ENCODE measurements around the gene TRIP13.
"Not testable (repeated sequence)": the region's sequence is repeated elsewhere in the genome, so short reads cannot be mapped to it uniquely, and the experiment has no call there.

The TRIP13 gene, protein sequence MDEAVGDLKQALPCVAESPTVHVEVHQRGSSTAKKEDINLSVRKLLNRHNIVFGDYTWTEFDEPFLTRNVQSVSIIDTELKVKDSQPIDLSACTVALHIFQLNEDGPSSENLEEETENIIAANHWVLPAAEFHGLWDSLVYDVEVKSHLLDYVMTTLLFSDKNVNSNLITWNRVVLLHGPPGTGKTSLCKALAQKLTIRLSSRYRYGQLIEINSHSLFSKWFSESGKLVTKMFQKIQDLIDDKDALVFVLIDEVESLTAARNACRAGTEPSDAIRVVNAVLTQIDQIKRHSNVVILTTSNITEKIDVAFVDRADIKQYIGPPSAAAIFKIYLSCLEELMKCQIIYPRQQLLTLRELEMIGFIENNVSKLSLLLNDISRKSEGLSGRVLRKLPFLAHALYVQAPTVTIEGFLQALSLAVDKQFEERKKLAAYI

DNA sequence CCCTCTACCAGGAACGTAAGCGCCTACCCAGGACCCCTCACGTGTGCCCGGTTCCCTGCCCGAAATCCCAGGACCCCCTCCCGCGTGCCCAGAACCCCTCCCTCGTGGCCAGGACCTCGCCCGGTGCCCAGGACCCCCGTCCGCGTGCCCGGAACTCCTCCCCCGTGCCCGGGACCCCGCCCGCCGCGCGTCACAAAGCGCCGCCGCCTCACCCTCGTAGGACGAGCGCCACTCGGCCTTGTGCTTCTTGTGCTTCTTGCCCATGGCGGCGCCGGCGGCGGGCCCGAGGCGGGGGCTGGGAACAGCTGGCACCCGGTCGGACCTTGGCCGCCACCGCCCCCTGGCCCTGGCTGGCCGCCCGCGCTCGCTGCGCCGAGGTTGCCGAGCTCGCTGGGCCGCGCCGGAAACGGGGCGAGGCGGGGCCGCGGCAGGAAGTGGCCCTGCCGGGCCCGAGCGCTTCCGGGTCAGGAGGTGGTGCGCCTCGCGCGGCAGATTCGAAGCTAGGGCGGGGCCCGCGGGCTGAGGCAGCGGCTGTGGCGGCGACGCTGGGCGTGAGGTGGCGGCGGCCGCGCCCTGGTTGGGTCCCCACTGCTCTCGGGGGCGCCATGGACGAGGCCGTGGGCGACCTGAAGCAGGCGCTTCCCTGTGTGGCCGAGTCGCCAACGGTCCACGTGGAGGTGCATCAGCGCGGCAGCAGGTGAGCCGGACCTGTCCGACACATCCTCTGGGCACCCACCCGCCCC, at the start of gene TRIP13, which contains the start of gene BRD9:
TRIP13 (plus strand) TSS at position 491 of the 743 bp plus-strand sequence; CDS start at position 606, 115 bp downstream.
BRD9 (minus strand) TSS at position 408 of the 743 bp plus-strand sequence; CDS start at position 264, 144 bp downstream.
- peak; percentile 12 for DNase-seq (ENCODE audit: low read depth)

DNA sequence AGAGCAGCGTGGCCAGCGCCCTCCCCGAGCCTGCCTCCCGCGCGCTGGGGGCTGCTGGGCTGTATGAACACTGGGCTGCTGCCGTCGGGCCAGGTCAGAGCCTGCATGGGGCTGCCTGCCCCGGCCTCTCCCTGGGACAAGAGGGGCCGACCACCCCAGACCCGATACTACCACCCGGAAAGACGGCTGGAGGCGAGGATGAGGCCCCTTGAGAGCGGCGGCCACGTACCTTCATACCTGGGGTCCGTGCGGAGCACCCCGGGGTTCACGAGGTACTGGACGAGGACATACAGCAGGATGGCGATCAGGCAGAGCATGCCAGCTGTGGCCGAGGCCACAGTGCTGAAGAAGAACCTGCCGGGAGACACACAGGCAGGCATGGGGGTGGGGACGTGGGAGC, 49.3 kb upstream of the TRIP13 start:
- not testable (repeated sequence) for DNase-seq (ENCODE audit: low read depth)

DNA sequence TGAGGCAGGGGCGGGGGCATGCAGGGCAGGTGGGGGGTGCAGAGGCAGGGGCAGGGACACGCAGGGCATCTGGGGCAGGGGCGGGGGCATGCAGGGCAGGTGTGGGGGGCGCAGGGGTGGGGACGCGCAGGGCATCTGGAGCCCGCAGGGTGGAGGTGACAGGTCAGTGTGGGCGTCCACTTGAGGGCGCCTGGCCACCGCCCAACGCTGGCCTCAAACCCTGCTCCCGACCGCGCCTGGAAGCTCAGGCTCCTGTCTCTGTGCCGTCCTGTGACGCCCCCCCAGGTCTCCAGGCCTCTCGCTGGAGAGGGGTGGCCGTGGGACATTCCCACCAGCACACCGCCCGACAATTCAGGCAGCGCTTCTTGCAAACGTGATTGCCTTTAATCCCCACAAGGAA, 48.8 kb upstream of the TRIP13 start:
- not testable (repeated sequence) for DNase-seq (ENCODE audit: low read depth)

DNA sequence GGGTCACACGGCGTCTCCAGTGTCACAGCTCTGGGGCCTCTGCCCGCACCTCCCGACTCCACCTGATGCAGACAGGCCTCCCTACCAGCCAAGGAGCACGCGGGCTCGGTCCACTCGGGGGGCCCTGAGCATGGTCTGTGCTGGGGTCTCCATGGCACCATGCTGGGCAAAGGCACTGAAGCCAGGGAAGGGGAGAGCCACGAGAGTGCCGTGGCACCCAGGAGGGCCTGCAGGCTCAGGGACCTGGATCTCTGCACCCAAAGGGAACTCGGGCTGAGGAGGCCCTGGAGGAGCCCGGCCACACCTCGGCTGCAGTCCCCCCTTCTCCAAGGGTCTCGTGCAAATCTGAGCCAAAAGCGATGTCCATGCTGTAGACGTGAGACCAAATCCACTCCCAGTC, 48.3 kb upstream of the TRIP13 start:
- not testable (repeated sequence) for DNase-seq (ENCODE audit: low read depth)

DNA sequence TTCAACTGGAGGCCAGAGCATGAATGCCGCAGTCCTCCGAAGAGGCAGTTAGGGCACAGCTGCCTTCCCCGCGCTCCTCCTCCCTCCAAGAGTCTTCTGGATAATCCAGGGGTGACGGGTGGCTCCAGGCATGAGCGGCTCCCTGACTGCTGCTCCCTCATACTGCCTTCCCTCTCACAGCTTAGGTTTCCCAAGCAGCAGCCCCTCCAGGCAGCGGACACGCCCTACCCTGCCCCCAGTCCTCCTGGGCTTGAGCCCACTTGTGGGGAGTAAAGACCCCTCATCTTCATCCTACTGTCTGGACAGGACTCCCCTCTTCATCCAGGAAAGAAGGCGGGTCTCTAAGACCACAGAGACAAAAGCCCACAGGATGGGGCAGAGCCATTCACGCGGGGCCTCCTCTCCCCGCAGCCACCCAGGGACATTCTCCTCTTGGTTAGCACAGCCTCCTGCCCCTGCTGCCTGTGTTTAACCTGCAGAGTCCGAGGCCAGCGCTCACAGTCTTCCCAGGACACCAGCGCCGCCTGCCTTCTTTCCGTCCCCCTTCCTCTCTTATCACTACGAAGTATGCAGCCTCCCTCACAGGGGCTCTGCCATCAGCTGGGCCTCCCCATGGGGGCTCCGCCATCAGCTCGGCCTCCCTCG, 47.5 kb upstream of the TRIP13 start:
- not testable (repeated sequence) for DNase-seq (ENCODE audit: low read depth)

DNA sequence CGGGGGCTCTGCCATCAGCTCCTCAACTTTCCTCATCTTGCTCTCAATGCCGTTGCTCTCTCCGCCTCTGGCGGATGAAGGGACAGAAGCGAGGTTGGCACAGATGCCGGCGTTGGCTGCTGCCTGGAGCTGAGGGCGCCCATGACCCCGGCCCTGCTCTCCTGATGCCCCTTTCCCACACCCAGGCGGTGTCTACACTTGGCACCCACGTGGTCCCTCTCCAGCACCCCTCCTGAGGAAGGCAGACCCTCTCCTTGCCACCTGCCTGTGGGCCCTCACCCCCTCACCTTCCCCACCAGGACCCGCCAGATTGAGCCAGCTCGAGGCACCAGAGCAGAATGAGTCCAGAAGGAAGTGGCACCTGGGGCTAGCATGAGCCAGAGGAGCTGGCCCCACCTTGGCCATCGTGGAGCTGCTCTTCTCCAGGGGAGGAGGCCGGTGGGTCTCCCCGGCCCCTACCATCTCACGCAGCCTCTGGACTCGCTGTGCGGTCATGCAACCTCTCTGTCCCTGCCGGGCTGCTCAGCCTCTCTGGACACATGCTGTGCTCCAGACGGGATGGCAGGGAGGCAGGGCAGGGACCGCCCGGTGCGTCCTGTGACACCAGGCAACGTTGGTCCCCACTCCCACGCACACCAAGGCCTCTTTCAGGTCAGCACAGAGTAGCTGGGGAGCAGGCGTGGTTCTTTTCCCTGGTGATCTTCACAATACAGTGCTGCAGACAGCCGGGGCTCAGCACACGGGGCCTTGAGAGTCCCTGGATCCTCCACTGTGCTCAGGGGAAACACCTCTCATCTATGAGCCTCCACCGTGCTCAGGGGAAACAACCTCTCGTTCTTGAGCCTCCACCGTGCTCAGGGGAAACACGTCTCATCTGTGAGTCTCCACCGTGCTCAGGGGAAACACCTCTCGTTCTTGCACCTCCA, 46.7 kb upstream of the TRIP13 start:
- not testable (repeated sequence) for DNase-seq (ENCODE audit: low read depth)

DNA sequence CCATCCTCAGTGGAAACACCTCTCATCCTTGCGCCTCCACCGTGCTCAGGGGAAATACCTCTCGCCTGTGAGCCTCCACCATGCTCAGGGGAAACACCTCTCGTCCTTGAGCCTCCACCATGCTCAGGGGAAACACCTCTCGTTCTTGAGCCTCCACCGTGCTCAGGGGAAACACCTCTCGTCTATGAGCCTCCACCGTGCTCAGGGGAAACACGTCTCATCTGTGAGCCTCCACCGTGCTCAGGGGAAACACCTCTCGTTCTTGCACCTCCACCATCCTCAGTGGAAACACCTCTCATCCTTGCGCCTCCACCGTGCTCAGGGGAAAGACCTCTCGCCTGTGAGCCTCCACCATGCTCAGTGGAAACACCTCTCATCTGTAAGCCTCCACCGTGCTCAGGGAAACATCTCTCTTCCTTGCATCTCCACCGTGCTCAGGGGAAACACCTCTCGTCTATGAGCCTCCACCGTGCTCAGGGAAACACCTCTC, 46.0 kb upstream of the TRIP13 start:
- DNase-seq (ENCODE audit: low read depth): not testable (repeated sequence)

DNA sequence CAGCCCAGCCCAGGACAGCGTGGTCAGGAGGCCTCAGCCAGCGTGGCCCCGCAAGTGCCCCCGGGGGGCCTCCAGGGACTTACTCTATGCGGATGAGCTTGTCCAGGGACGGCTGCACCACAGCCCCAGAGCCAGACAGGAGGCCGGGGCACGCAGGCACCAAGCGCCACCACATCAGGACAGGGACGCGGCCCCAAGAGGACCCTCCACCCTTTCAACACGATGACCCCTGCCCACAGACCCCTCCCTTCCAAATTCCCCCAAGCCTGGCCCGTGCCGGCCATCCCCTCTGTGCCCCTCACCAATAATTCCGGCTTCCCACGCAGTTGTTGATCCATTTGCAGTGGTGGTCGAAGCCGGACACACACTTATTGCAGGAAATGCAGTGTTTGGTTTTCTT, 45.5 kb upstream of the TRIP13 start:
- not testable (repeated sequence) for DNase-seq (ENCODE audit: low read depth)

DNA sequence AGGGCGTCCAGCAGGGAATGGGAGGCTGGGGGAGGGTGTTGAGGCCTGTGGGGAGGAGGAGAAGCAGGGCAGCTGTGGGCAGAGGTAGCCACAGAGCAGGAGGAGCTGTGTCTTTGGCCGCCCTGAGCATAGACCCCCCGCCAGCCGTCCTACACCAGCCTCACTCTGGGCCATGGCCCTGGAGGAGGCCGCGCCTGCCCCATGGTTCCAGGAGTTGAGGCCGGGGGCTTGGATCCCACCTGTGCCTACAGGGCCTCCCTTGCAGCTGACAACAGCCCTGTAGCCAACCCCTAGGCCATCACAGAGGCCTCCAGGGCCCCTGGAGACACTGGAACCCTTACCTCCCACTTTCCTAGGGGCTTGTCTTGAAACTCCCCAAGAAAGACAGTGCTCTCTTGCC, 44.9 kb upstream of the TRIP13 start:
- DNase-seq (ENCODE audit: low read depth): not testable (repeated sequence)

DNA sequence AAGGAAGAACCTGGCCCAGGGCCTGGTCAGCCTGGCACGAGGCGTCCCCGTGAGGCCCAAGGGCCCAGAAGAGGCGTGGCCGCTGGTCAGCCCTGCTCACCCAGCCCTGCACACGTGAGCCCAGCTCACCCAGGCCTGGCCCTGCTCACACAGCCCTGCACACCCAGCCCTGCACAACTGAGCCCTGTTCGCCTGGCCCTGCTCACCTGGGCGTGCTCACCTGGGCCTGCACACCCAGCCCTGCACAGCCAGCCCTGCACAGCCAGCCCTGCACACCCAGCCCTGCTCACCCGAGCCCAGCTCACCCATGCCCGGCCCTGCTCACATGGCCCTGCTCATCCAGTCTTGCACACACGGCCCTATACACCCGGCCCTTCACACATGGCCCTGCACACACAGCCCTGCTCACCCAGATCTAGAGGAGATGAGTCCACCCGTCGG, 44.0 kb upstream of the TRIP13 start:
- DNase-seq (ENCODE audit: low read depth): no peak

DNA sequence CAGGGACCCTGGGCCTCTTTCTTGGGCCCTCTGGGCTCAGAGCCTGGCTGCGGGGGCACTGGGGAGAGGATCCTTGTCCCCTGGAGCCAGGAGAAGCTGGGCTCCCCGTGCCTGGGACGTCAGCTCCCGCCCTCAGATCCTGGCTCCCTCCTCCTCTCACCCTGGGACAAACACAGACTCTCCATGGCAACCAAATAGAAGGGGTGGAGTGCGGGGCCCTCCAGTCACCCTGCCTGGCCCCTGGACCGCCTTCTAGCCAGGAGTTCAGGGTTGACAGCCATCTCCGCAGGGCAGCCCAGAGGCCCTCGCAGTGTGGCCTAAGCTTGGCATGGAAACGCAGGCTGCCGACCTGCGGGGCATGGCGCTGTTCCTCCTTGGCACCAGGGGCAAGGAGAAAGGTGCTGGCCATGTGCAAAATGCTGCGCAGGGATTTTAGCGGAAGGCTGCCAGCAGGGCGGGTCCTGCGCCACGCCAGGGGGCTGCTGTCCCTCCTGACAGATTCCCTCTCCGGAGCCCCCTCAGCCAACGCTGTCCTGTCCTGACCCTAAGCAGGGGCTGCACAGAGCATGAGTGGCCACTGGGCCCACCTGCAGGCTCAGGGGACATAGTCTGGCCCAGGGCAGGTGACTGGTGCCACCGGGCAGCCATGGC, 42.9 kb upstream of the TRIP13 start:
- DNase-seq (ENCODE audit: low read depth): no peak

DNA sequence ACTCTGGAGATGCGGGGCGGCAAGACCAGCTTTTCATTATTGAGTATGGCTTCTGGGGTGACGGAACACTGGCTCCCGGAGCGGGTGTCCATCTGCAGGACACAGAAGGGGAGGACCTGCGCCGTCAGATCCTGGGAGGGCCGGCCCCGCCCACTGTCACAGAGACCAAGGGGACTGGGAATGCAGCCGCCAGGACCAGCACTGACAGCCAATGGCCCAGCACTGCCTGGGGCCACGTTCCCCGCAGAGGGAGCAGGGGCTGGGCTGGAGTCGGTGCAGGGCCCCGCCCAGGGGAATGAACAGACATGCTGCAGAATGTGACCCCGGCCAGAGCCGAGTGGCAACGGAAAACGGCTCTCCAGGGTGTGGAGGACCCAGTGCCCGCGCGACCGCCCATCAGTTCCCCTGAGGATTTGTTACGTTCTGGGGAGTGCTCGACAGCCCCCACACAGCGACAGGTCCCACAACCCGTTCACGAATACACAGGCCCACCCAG, 42.1 kb upstream of the TRIP13 start, which contains the start of gene ZDHHC11:
ZDHHC11 (minus strand) TSS at position 476 of the 496 bp plus-strand sequence; CDS start at position 92, 384 bp downstream.
- DNase-seq (ENCODE audit: low read depth): no peak

DNA sequence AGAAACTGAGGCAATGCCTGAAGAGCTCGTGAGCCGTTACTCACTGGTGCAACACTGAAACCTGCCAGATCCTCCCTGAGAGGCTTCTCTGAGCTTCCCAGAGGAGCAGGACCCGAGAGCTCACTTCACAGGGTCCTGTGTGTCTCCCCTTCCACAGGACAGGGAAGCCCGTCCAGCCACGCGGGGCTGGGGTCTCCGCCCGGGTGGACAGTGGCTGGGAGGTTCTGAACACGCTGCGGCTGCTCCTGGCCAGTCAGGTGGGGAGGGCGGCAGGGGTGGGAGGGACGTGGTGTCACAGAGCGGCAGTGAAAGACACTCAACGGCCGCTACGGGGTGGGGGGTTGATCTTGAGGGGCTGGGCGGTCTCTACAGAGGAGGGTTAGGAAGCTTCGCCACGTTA, 41.6 kb upstream of the TRIP13 start:
- DNase-seq (ENCODE audit: low read depth): no peak

DNA sequence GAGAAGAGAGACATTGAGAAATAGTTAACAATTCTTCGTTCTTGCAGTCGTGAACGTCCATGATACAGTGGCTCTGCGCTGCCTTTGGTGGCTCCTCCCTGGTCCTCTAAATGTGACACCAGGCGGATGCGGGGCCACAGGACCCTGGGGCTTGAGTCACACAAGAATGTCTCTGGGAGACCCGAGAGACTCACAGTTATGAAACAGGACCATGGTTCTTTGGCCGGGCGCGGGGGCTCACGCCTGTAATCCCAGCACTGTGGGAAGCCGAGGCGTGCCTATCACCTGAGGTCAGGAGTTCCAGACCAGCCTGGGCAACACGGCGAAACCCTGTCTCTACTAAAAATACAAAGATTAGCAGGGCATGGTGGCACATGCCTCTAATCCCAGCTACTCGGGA, 41.1 kb upstream of the TRIP13 start:
- DNase-seq (ENCODE audit: low read depth): no peak

DNA sequence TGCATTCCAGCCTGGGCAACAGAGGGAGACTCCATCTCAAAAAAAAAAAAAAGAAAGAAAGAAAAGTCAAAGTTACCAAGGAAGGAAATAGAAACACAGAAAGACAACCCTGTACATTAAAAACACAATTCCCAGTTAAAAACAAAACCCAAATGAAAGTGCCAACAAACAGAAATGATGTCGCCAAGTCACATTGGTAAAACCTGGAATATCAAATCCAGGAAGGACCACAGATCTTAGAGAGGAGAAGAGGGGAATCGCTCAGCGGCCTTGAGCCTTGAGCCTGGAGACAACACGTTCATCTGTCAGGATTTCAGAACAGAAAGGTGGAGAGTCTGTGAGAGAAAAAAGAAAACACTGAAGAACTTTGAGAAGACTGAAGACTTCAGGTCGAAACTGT, 40.7 kb upstream of the TRIP13 start:
- no peak for DNase-seq (ENCODE audit: low read depth)

DNA sequence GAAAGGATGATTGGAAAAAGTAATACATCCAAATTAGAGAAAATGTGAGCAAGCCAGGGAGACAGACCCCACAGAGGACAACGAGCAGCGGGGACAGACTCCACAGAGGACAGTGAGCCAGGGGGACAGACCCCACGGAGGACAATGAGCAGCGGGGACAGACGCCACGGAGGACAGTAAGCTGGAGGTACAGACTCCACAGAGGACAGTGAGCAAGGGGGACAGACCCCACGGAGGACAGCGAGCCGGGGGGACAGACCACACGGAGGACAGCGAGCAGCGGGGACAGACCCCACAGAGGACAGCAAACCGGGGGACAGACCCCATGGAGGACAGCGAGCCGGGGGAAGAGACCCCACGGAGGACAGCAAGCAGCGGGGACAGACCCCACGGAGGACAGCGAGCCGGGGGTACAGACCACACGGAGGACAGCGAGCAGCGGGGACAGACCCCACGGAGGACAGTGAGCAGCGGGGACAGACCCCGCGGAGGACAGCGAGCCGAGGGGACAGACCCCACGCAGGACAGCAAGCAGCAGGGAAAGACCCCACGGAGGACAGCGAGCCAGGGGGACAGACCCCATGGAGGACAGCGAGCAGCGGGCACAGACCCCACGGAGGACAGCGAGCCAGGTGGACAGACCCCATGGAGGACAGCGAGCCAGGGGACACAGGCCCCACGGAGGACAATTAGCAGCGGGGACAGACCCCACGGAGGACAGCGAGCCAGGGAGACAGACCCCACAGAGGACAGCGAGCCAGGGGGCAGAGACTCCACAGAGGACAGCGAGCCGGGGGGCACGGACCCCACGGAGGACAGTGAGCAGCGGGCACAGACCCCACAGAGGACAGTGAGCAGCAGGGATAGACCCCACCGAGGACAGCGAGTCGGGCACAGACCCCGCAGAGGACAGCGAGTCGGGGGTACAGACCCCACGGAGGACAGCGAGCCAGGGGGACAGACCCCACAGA, 40.0 kb upstream of the TRIP13 start:
- DNase-seq (ENCODE audit: low read depth): no peak

DNA sequence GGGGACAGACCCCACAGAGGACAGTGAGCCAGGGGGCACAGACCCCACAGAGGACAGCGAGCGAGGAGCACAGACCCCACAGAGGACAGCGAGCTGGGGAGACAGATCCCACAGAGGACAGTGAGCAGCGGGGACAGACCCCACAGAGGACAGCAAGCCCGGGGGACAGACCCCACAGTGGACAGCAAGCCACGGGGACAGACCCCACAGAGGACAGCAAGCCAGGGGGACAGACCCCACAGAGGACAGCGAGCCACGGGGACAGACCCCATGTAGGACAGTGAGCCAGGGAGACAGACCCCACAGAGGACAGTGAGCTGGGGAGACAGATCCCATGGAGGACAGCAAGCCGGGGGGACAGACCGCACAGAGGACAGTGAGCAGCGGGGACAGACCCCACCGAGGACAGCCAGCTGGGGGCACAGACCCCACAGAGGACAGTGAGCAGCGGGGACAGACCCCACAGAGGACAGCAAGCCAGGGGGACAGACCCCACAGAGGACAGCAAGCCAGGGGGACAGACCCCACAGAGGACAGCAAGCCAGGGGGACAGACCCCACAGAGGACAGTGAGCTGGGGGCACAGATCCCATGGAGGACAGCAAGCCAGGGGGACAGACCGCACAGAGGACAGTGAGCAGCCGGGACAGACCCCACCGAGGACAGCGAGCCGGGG, 39.1 kb upstream of the TRIP13 start:
- DNase-seq (ENCODE audit: low read depth): not testable (repeated sequence)

DNA sequence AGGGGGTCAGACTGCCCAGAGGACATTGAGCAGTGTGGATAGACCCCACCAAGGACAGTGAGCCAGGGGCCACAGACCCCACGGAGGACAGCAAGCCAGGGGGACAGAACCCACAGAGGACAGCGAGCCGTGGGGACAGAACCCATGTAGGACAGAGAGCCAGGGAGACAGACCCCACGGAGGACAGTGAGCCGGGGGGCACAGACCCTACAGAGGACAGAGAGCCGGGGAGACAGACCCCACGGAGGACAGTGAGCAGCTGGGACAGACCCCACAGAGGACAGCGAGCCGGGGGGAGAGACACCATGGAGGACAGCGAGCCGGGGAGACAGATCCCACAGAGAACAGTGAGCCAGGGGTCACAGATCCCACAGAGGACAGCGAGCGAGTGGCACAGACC, 38.5 kb upstream of the TRIP13 start:
- no peak for DNase-seq (ENCODE audit: low read depth)
